ENCODE measurements around the gene RASD2. TPM values are rescaled to one million over a fixed set of nuclear protein-coding genes. Genes with fewer than 3 reads are reported as not detected.

The RASD2 gene
- total RNA-seq, 2 experiments from 2014 or later, result 0.19 TPM; not detected in 1

DNA sequence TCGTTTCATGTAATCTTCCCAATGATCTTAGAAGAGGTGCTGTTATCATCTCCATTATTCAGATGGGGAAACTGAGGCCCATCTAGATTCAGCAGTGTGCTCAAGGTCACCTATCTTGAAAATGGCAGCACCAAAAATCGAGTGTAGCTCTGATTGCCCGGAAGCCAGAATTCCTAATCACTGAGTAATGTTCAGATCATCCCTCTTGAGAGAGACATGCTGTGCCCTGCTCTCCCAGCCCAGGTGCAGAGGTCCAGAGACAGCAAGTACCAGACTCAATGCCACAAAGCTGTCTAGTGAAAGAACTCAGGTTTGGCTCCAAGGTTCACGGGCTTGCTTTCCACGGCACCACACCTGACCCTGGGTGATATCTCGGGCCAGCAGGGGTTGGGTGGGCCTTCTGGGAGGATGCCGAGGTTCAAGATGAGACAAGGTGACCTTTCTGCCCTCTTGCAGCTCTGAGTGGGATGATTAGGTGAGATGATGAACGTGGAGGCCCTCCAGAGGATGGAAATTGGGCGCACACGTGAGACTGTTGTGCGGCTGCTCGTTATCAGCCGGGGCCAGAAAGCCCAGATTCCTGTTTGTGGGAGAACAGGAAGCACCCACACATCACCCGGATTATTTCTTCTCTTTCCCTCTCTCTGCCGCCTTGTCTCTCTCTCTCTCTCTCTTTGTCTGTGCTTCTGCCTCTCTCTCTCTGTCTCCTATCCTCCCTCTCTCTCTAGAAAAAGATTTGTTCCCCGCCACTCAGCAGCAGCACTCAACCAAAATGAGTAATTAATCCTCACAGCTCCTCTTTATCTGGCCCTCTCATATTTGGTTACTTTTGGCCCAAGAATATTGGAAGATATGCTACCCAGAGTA is 19.0 kb upstream of the RASD2 start:
- intact Hi-C loops (cut with micrococcal nuclease; ENCODE audit: unreplicated experiment), result no loop called here
- no peaks in the 10 kb centered on the region for H3K79me2 ChIP-seq (ENCODE audit: insufficient read depth, low read depth, low read length)
- H3K27ac ChIP-seq (ENCODE audit: low read depth, low read length, poor library complexity, severe bottlenecking), result no peak overlapping the region
- no peak for TF ChIP-seq CTCF (conservative IDR thresholded peaks at IDR 0.05; ENCODE audit: low read length)
- TF ChIP-seq EZH2phosphoT487 (IDR thresholded peaks at IDR 0.05; ENCODE audit: borderline replicate concordance, low read depth, low read length), result no peak
- ChIA-PET POLR2A (no interaction called here), CTCF (ENCODE audit: unreplicated experiment) (no interaction called here)
- H3K4me3 ChIP-seq (ENCODE audit: low read depth, low read length, poor library complexity, severe bottlenecking), result no peak overlapping the region
- H3K9me2 ChIP-seq (ENCODE audit: insufficient read depth, low read length), result no peaks in the 10 kb centered on the region
- BruUV-seq (replicated peaks), result no TSS peak
- H4K20me1 ChIP-seq (ENCODE audit: insufficient read depth, low read length), result no peaks in the 10 kb centered on the region
- H2AFZ ChIP-seq (ENCODE audit: low read length), result no peak overlapping the region
- no peak overlapping the region for H3K4me2 ChIP-seq (ENCODE audit: low read length)
- no peaks in the 10 kb centered on the region for H3K4me1 ChIP-seq (ENCODE audit: insufficient read depth, low read length, poor library complexity, severe bottlenecking)
- DNase-seq (ENCODE audit: low spot score), result no peak
- H3K36me3 ChIP-seq (ENCODE audit: insufficient read depth, low read length), result no peaks in the 10 kb centered on the region
- no peaks in the 10 kb centered on the region for H3K9me3 ChIP-seq (ENCODE audit: low read length)

DNA sequence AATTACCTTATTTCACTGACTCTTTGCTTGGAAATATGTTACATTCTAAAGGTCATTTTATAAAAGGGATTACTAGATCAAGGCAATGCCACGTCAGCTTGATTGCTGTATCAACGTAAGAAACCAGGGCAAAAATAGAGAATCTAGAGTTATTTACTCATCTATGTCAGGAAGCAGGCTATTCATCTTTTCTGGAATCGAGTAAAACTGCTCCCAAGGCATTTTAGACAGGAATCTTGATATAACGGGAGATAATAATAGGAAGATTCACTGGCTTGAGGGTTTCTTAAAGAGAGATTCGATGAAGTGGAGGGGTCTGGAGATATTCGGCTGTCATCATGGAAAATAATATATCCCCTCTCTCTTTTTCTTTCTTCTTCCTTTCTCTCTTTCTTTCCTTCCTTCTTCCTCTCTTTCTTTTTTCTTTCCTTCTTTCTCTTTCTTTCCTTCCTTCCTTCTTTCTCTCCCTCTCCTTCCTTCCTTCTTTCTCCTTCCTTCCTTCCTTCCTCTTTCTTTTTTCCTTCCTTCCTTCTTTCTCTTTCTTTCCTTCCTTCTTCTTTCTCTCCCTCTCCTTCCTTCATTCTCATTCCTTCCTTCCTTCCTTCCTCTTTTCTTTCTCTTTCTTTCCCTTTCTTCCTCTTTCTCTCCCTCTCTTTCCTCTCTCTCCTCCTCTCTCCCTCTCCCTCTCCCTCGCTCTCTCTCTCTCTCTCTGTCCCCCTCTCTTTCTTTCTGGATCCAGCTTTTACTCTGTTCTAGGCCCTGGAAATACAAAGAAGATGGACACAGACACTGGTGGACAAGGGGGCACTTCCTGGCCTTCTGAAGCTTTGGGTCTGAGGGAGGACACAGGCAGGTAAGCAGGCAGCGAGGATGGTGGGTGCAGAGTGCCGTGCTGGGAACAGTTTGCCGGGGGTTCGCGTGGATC is 18.1 kb upstream of the RASD2 start:
- BruUV-seq (replicated peaks), result no TSS peak
- intact Hi-C loops (cut with micrococcal nuclease; ENCODE audit: unreplicated experiment), result no loop called here
- H3K9me2 ChIP-seq (ENCODE audit: insufficient read depth, low read length), result no peaks in the 10 kb centered on the region

More for the DNA sequence above, 18.1 kb upstream of the RASD2 start:
- no peak overlapping the region for H3K4me2 ChIP-seq (ENCODE audit: low read length)
- ChIA-PET CTCF (ENCODE audit: unreplicated experiment) (no interaction called here), POLR2A (no interaction called here)
- DNase-seq (ENCODE audit: low spot score), result no peak
- no peak overlapping the region for H2AFZ ChIP-seq (ENCODE audit: low read length)
- H3K4me3 ChIP-seq (ENCODE audit: low read depth, low read length, poor library complexity, severe bottlenecking), result no peak overlapping the region
- no peaks in the 10 kb centered on the region for H4K20me1 ChIP-seq (ENCODE audit: insufficient read depth, low read length)
- H3K9me3 ChIP-seq (ENCODE audit: low read length), result no peaks in the 10 kb centered on the region
- no peaks in the 10 kb centered on the region for H3K79me2 ChIP-seq (ENCODE audit: insufficient read depth, low read depth, low read length)
- H3K4me1 ChIP-seq (ENCODE audit: insufficient read depth, low read length, poor library complexity, severe bottlenecking), result no peaks in the 10 kb centered on the region
- no peak for TF ChIP-seq EZH2phosphoT487 (IDR thresholded peaks at IDR 0.05; ENCODE audit: borderline replicate concordance, low read depth, low read length)
- TF ChIP-seq CTCF (conservative IDR thresholded peaks at IDR 0.05; ENCODE audit: low read length), result no peak
- no peaks in the 10 kb centered on the region for H3K36me3 ChIP-seq (ENCODE audit: insufficient read depth, low read length)
- H3K27ac ChIP-seq (ENCODE audit: low read depth, low read length, poor library complexity, severe bottlenecking), result no peak overlapping the region

Data from OCI-LY7 (cell line).